NCI-H2196 treated with DMSO at 0.1 percent for 48 hours (cell line): ENCODE measurements around the gene ICAM2.
"Not testable (repeated sequence)": the region's sequence is repeated elsewhere in the genome, so short reads cannot be mapped to it uniquely, and the experiment has no call there.

Source experiments
- DNase-seq: peaks from one replicate; lab custom pipeline; 2025; ENCODE audit not compliant: unreplicated experiment; lab: John Stamatoyannopoulos, UW

The ICAM2 gene

DNA sequence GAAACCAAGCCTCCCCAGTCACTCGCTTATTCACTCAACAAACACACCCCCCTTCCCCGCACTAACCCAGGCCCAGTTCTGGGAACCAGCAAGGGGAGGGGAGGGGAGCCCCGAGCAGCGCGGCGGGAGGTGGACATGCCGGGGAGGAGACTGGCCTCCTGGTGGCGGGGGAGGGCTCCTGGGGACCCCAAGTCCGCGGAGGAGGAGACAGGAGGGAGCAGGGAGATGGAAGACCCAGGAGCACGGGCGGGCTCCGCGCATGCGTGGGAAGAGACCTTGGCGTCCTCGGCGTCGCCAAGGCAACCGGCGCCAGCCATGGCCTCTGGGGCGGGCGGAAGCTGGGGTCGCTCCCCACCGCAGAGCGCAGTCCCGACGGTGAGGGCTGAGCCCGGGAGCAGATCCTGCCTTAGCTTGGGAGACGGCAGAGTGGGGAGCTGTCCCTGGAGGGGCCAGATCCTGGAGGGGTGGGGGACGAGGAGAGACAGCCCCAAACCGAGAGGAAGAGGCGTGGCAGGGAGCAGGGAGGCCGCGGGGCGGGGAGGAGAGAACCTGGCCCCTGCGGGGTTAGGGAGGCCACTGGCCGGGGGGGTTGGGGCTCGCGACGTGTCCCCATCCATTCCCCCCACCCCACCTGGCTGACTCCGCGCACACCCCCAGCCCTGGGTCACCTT is 22.2 kb downstream of the ICAM2 start, which contains the start of gene PRR29:
Gene PRR29 (plus strand): TSS at position 302 of the 671 bp plus-strand sequence. CDS start 14 bp downstream, at position 316.
- DNase-seq, result peak; percentile 56

DNA sequence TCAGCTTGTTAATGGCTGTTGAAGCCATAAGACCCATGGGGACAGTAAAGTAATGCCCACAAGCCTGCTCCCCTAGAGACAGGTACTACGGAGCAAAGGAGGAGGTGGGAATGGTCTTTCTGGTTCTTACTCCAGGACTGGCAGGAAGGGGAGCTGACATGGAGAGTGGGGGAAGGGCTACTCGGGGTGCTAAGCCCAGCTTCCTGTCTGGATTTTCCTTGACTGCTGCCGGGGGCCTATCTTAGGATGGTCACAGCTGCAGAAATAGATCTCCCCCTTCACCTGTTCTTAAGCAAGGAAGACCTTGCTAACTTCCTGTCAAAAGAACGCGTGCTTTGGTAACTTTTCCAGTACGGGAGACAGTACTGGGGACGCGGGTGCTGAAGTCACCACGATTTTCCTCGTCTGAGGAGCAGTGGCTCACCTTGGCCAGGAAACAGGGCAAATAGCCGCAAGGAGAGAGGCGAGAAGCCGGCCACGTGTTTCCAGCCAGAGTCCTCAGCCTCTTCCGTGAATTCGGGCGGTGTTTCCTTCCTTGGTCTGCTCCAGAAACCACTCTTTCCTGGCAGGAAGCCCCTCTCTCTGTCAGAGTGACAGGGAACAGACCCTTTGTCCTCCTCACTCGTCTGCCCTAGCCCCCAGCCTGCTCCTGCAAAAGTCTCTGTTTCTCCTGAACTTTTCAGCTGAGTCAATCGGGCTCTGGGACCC is 22.9 kb downstream of the ICAM2 start:
- no peak for DNase-seq

DNA sequence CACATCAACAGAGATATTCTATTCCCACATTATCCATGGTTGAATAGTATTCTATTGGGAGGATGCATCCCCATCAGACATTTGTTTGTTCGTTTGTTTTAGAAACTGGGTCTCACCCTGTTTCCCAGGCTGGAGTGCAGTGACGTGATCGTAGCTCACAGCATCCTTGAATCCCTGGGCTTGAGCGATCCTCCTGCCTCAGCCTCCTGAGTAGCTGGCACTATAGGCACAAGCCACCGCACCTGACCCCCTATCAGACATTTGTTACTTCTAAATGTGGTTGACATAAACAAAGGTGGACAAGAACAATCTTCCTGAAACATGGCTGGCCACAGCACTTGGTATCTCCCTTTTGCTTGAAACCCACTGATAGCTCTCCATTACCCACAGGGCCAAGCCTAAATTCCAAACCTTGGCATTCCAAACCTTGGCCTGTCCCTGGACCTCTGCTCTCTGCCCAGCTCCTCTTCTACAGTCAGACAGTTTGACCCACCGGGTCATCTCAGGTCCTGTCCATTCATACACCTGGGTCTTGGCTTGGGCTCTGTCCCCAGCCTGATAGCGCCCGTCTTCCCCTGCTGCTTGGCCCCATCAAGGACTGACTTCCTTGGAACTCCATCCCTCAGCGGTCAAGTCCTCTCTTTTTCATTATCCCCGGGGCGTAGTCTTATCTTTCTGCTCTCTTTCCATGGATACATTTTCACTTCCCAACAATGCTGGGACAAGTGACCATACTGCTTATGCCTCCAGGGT is 23.8 kb downstream of the ICAM2 start:
- DNase-seq, result no peak

- DNase-seq, result no peak
These were observed 24.8 kb downstream of the ICAM2 start for GRCh38 chr17:63995626-63996025.

GRCh38 chr17:63993368-63993985 is 27.0 kb downstream of the ICAM2 start:
- no peak for DNase-seq

DNA sequence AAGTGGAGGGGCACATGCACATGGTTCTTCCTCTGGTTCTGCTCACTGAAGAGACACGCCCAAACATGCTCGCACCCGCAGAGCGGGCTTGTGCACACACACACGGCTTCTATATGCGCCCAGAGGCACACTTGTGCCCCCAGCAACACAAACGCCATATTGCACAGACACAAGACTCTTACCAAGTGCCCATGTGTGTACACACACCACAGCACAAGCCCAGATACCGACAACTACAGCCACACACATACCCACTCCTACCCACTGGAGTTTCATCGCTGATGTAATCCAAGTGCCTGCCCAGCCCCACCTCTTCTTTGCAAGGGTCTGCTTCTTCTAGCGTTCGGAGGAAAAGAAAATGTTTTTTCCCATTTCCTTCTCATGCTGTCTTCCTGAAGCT is 28.8 kb downstream of the ICAM2 start:
- no peak for DNase-seq

GRCh38 chr17:63989622-63990345 is 30.6 kb downstream of the ICAM2 start:
- DNase-seq, result no peak

DNA sequence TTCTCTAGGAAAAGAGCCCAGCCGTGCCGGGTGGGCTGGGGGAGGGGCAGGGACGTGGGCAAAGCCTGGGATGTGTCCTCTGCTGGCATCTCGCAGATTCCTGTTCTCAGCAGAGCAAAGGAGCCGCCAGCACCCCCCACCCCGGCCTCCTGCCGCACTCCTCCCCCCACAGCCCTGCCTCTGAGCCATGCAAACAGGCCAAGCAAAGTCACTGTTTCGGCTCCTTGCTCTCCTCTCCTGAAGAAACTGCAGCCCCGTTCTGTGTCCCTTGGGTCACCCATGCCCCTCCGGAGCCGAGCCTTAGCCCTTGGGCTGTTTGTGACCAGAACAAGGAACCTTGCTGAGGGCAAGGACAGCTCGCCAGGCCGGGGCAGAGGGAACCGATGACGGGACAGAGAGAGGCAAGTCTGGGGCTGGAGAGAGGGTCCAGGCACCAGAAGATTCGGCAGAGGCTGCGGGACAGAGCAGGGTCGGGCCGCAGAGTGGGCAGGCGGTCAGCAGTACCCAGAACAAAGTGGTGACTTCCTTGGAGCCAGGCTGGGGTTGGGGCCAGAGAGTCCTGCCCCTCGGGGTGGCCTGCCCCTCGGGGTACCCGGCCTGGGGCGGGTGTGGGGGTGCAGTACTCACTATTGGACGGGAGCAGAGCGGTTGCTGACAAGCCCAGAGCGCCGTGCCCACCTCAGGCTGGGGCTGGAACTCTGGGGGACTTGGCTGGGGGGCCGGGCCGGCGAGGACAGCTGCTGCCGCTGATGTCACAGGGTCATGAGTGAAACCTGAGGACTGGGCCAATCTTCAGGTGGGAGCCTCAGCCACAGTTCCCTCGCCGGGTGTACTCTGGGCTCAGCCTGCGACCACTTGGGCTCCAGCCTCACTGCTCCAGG is 31.5 kb downstream of the ICAM2 start:
- DNase-seq, result no peak

- DNase-seq, result no peak
These were observed 32.3 kb downstream of the ICAM2 start for GRCh38 chr17:63988127-63988478.

DNA sequence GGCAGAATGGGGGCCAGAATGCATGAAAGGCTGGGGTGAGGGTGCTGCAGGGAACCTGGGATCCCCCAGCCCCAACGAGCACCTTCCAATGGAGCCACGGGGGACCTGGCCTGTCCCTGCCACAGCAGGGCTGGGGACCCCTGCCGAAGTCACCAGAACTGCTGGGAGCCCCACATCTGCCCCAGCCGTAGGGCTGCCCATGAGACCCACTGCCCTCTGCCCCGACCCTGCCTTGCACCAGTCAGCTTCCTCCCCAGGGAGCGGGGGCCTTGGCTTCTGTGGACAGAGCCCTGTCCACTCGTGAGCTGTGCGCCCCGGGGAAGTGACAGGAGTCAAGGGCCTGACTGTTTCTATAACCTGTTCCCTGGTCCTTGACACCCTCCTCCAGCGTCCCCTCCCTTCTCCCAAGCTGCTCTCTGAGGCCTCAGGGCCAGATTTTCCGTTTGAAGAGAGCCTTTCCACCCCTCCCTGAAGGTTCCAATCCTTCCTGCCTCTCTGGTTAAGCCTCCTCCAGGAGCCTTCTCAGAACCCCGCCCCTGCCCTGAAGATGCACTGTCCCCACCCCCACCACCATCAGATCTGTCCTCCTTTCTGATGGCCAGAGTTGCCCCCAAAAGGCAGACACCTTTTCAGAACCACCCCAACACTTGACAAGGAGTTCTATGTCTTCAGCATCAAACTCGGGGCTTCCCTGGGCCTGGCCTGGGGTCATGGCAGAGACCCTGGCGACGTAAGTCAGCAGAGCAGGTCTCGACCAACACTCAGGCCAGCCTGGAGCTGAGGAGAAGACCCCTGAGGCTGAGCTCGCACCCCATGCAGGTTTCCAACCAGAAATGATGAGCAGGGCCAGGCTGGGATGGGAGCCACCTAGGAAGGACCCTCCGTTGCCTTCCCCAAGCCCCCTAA is 33.0 kb downstream of the ICAM2 start:
- no peak for DNase-seq

DNA sequence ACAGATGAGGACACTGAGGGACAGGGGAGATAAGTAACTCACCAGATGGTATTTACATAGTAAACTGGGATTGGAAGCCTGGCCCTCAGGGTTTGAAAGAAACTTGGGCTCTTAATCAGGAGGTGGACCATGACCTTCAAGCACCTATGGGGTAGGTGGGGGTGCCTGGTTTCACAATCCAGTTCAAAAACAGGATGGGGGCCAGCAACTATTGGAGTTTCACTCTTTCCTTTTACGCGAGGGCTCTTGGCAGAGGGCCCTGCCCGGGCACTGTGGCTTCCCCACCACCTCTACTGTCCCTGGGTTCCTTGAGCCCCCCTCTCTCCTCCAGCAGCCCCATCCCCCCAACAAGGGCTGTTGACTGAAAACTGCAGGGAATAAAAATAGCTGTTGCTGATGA is 33.6 kb downstream of the ICAM2 start:
- no peak for DNase-seq

- DNase-seq, result no peak
These were observed 34.9 kb downstream of the ICAM2 start for GRCh38 chr17:63985387-63986140.

- no peak for DNase-seq
These were observed 35.6 kb downstream of the ICAM2 start for GRCh38 chr17:63984651-63985386.

- no peak for DNase-seq
These were observed 36.2 kb downstream of the ICAM2 start for GRCh38 chr17:63984236-63984635.

DNA sequence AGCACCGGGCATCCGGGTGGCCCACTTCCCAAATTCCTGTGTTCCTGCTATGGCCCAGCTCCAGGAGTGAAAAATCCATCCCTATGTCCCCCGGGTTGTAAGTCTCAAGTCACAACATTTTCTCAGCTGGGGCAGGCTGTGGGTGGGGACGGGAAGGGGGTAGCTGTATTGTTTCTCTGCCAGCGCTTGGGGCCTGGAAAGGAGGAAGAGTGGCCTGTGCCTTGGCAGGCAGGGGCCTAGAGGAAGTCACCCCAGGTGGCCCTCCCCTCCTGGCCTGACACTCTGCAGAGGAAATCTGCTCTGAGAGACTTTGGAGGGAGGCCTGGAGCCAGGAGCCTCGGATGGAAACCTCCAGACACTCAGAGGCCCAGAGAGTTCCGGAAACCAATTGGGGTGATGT is 37.1 kb downstream of the ICAM2 start:
- no peak for DNase-seq

GRCh38 chr17:63982641-63983040 is 37.8 kb downstream of the ICAM2 start:
- not testable (repeated sequence) for DNase-seq
